HG02610 (cell line): Measurements from ENCODE around the gene CLDN3.
A peak's percentile ranks its signal among the peaks of the same experiment; 100 is the strongest.
"Not testable (repeated sequence)": the region's sequence is repeated elsewhere in the genome, so short reads cannot be mapped to it uniquely, and the experiment has no call there.

ENCODE experiments used
- ATAC-seq: cut with Tn5 transposase; IDR thresholded peaks from one replicate; pipeline ENCODE4 v1.9.1; 2021; ENCODE audit warnings: mild to moderate bottlenecking, moderate library complexity; ENCODE audit not compliant: unreplicated experiment

Gene CLDN3, protein sequence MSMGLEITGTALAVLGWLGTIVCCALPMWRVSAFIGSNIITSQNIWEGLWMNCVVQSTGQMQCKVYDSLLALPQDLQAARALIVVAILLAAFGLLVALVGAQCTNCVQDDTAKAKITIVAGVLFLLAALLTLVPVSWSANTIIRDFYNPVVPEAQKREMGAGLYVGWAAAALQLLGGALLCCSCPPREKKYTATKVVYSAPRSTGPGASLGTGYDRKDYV

GRCh38 chr7:73770002-73770859 is at the start of gene CLDN3:
Gene CLDN3 (minus strand): TSS chr7:73770270. CDS start chr7:73770049, 221 bp downstream.
- ATAC-seq, result no peak

GRCh38 chr7:73817121-73817520 is 47.1 kb upstream of the CLDN3 start:
- ATAC-seq, result no peak

- no peak for ATAC-seq
Measured at GRCh38 chr7:73815436-73815835, 45.4 kb upstream of the CLDN3 start.

GRCh38 chr7:73812996-73813395 is 42.9 kb upstream of the CLDN3 start:
- no peak for ATAC-seq

GRCh38 chr7:73811760-73812168 is 41.7 kb upstream of the CLDN3 start:
- peak; percentile 48 for ATAC-seq

DNA sequence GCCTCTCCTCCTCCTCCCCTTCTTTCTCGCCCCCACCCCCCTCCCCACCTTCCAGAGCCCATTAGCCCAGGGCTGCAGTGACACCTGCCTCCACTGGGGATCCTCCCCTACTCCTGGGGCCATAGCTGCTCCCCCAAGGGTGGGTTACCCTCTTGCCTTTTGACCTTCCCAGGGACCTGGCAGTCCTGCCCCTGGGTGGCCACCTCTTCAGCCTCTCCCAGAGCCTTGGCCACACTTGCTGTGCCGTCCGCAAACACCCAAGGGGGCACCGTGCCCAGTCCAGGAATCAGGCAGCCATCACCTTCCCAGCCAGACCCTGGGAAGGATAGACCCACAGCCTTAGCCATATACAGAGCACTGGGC is 40.9 kb upstream of the CLDN3 start:
- no peak for ATAC-seq

DNA sequence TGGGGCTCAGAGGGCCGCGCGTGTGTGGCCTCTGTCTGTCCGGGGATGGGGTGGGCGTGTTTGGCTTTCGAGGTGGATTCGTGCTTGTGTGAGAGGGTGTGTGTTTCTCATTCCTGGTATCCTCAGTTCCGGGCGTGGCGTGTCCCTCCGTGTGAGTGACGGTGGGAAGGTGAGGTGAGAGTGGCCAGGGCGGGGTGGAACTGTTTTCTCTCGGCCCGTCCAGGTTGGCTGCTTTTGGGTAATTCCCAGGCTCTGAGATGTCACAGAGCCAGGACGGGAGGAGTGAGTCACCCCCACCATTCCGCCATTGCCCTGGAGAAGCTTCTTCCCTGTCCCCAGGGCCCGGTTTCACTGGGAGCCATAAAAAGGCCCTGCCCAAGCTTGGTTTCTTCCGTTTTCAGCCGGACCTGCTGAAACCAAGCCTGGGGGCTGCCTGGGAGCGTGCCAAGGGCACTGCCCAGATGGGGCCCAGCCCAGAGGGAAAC is 39.4 kb upstream of the CLDN3 start:
- no peak for ATAC-seq

DNA sequence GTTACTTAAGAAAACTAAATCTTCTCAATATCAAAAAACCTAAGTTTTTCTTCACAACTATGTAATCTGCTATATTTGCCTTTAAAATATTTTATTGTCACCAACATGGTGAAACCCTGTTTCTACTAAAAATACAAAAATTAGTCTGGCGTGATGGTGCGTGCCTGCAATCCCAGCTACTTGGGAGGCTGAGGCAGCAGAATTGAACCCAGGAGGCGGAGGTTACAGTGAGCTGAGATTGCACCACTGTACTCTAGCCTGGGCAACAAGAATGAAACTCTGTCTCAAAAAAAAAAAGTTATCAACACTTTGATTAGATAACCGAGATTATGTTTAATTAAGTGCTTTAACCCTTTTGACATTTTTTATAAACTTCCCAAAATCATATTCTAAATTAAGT is 32.4 kb upstream of the CLDN3 start:
- no peak for ATAC-seq

GRCh38 chr7:73801577-73801976 is 31.5 kb upstream of the CLDN3 start:
- ATAC-seq, result no peak

DNA sequence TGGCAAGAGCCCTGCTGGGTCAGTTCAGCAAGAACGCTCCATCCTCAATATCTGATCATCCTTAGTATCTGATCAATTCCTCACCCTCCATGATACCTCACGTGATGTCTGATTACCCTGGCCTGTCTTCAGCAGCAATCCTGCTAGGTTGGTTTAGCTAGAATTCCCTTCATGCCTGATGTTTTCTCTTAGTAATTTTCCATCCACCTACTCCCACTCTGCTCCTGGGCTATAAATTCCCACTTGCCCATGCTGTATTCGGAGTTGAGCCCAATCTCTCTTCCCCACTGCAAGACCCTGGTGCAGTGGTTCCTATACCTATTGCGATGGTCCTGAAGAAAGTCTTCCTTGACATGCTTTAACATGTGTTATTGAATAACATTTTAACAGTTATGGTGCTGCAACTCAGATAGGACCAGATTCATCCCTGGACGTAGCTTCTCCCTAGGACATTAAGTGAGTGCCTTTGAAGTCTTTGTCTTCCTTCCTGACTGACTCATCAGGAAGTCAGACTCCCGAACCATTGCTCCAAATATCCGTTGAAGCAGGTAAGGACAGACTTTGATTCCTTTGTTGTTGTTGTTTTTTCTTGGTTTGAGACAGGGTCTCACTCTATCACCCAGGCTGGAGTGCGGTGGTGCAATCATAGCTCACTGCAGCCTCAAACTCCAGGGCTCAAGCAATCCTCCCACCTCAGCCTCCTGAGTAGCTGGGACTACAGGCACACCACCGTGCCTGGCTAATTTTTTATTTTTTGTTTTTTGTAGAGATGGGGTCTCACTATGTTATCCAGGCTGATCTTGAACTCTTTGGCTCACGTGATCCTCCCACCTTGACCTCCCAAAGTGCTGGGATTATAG is 29.4 kb upstream of the CLDN3 start:
- ATAC-seq, result no peak

DNA sequence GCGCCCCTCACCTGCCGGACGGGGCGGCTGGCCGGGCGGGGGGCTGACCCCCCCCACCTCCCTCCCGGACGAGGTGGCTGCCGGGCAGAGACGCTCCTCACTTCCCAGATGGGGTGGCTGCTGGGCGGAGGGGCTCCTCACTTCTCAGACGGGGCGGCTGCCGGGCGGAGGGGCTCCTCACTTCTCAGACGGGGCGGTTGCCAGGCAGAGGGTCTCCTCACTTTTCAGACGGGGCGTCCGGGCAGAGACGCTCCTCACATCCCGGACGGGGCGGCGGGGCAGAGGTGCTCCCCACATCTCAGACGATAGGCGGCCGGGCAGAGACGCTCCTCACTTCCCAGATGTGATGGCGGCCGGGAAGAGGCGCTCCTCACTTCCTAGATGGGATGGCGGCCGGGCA is 27.1 kb upstream of the CLDN3 start:
- ATAC-seq, result not testable (repeated sequence)

DNA sequence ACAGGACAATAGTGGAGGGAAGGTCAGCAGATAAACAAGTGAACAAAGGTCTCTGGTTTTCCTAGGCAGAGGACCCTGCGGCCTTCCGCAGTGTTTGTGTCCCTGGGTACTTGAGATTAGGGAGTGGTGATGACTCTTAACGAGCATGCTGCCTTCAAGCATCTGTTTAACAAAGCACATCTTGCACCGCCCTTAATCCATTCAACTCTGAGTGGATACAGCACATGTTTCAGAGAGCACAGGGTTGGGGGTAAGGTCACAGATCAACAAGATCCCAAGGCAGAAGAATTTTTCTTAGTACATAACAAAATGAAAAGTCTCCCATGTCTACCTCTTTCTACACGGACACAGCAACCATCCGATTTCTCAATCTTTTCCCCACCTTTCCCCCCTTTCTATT is 26.6 kb upstream of the CLDN3 start:
- ATAC-seq, result not testable (repeated sequence)

DNA sequence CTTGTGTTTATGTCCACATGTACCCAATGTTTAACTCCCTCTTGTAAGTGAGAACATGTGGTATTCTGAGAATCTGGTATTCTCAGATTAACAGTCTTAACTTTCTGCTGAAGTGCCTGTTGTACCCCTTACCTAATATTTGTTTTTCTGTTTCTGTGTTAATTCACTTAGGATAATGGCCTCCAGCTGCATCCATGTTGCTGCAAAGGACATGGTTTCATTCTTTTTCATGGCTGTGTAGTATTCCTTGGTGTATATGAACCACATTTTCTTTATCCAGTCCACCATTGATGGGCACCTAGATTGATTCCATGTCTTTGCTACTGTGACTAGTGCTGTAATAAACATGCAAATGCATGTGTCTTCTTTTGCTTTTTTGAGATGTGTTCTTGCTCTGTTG is 25.1 kb upstream of the CLDN3 start:
- not testable (repeated sequence) for ATAC-seq

GRCh38 chr7:73791170-73791690 is 21.2 kb upstream of the CLDN3 start:
- ATAC-seq, result not testable (repeated sequence)

GRCh38 chr7:73789051-73789450 is 19.0 kb upstream of the CLDN3 start:
- no peak for ATAC-seq

GRCh38 chr7:73787786-73788048 is 17.6 kb upstream of the CLDN3 start:
- ATAC-seq, result not testable (repeated sequence)

GRCh38 chr7:73786588-73786987 is 16.5 kb upstream of the CLDN3 start:
- no peak for ATAC-seq

GRCh38 chr7:73779517-73779916 is 9.4 kb upstream of the CLDN3 start:
- ATAC-seq, result no peak

GRCh38 chr7:73778801-73779389 is 8.8 kb upstream of the CLDN3 start:
- ATAC-seq, result no peak

GRCh38 chr7:73774923-73775322 is 4.9 kb upstream of the CLDN3 start:
- no peak for ATAC-seq
